Fibroblast of lung (primary cell): Measurements from ENCODE around the gene DUS1L.

Experiments used
- CTCF ChIP-seq, 2 donors: IDR thresholded peaks in 1 of 2; conservative IDR thresholded peaks in 1 of 2; 1 replicate in 1 of 2; 2 replicates in 1 of 2; pipeline ENCODE4 v1.5.1; 2011 to 2012; ENCODE audit warnings: low read length in 2 of 2, control low read depth in 1 of 2, inconsistent platforms in 1 of 2, low read depth in 1 of 2, mild to moderate bottlenecking in 1 of 2
- EZH2 ChIP-seq: IDR thresholded peaks from 2 replicates; pipeline ENCODE4 v1.5.1; 2012; ENCODE audit warnings: low read length, control low read depth, mild to moderate bottlenecking; ENCODE audit errors: missing control alignments

- TF ChIP-seq EZH2 = no peak
- TF ChIP-seq CTCF (conservative IDR thresholded peaks at IDR 0.05 in 1 of 2, IDR thresholded peaks at IDR 0.05 in 1 of 2; ENCODE audit: low read depth in 1 of 2, low read length in 2 of 2) = no peak
Measured at GRCh38 chr17:82100502-82101298, 35.1 kb upstream of the DUS1L start.
